NCI-H2196 (cell line): ENCODE data around the gene DONSON.
A peak's percentile ranks its signal among the peaks of the same experiment; 100 is the strongest.
"Not testable (repeated sequence)": the region's sequence is repeated elsewhere in the genome, so short reads cannot be mapped to it uniquely, and the experiment has no call there.

Source experiments
- DNase-seq: peaks from one replicate; lab custom pipeline; 2025; ENCODE audit not compliant: unreplicated experiment; lab: John Stamatoyannopoulos, UW

DONSON gene, protein sequence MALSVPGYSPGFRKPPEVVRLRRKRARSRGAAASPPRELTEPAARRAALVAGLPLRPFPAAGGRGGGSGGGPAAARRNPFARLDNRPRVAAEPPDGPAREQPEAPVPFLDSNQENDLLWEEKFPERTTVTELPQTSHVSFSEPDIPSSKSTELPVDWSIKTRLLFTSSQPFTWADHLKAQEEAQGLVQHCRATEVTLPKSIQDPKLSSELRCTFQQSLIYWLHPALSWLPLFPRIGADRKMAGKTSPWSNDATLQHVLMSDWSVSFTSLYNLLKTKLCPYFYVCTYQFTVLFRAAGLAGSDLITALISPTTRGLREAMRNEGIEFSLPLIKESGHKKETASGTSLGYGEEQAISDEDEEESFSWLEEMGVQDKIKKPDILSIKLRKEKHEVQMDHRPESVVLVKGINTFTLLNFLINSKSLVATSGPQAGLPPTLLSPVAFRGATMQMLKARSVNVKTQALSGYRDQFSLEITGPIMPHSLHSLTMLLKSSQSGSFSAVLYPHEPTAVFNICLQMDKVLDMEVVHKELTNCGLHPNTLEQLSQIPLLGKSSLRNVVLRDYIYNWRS

DNA sequence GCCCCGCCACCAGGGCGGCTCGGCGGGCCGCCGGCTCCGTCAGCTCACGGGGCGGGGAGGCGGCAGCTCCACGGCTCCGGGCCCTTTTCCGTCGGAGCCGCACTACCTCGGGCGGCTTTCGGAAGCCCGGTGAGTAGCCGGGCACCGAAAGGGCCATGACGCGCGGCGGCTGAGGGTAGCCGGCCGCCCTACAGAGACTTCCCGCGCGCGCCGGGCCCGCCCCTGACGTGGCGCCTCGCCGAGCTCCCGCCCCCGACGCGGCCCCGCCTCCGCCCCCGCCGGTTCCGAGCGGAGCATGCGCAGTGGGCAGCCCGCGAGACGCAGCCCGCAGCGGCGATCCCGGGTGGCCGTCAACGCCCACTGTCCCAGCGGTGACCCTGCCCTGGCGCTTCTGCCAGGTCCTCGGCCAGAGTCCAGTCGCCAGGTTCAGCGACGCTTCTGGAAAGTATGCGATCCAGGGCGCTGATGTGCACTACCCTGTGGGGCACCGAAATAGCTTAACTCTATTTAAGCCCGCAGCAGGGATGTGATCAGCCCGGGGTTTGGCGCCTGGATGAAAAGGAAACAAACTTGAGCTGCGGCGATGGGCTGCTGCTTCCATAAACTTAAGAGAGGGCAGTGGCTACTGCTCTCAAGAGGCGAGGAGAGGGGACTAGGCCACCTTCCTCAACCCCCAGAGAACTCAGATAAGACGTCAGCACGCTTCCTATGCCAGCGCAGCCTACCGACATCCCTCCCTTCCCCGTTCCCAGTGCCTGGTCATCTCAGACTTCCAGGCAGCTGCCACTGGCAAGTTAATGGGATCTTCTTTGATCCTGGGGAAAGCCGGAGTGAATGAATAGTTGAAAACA, at the start of gene DONSON:
DONSON (minus strand) TSS at position 200 of the 851 bp plus-strand sequence; CDS start at position 157, 43 bp downstream.
- DNase-seq: peak; percentile 94

DNA sequence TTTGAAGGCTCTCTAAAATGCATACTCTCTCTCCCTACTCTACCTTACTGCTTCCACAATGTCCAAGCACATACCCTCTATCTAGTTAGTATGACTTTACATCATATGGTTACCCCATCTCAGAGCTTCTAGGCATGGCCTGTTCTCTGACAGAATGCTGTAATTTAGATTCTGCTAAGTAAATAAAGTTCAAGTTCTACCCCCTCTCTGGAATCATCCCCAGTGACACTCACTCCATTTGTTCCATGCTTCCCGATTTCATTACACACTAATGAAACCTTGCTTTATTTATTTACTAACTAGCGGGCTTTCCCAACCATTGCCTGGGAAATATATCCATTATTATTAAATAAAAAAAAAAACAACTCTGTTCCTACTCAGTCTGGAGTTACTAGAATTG, 45.8 kb upstream of the DONSON start:
- no peak for DNase-seq

DNA sequence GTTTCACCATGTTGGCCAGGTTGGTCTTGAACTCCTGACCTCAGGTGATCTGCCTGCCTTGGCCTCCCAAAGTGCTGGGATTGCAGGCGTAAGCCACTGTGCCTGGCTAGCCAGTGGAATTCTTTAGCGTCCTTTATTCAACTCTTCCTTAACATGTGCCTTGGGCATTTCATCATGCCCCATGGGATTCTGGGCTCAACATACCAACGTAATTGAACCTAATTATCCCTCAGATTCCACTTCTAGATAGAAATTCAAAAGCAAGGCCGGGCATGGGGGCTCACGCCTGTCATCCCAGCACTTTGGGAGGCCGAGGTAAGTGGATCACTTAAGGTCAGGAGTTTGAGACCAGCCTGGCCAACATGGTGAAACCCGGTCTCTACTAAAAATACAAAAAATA, 37.7 kb upstream of the DONSON start:
- DNase-seq: not testable (repeated sequence)

DNA sequence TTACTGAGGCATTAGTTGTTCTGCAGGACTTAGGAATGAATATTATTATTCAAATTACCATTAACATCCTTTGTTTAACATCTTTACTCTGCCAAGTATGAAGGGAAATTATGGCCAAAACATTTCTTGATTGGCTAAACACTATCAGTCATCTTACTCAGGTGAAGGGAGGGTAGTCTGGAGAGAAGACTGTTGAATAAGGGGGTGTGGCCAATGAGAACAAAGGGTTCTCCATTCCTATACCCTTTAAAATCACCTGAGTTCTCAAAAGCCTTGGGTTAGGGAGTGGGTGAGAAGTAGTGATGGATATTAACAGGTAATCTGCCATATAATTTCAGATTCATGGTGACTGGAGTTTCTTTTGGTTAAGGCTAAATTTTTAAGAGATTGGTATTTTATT, 33.8 kb upstream of the DONSON start:
- no peak for DNase-seq

DNA sequence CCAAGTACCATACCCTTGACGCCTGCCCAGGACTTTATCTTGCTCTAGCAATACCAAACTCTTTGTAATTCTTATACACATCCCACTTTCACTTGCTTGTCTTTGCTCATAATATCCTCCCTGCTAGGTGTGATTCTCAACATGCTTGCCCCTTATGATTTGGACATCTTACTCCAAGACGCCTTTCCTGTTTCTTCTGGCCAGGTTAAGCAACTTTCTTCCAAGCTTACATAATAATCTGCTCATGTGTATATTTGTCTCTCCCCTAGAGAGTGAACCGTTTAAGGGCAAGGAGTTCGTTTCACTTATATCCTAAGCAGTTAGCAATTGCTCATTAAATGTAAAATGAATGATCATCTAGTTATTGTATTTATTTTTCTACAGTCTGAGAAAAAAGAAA, 31.2 kb upstream of the DONSON start:
- DNase-seq: no peak

DNA sequence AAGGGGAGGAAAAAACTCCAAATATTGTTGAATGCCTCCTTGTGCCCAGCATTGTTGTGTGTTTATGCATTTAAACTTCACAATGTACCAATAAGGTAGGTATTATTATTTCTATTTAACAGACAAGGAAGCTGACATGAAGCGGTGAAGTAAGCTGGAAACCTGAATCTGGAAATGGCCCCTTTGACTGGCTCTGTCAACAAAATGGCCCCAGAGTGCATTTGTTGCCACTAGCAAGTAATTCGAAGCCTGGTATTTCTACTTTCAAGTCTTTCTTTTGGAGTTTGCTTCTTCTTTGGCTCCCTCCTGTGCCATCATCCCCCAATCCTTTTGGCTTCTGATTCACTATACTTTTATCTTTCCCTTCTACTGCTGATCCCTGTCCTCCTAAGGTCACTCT, 29.9 kb upstream of the DONSON start:
- no peak for DNase-seq

DNA sequence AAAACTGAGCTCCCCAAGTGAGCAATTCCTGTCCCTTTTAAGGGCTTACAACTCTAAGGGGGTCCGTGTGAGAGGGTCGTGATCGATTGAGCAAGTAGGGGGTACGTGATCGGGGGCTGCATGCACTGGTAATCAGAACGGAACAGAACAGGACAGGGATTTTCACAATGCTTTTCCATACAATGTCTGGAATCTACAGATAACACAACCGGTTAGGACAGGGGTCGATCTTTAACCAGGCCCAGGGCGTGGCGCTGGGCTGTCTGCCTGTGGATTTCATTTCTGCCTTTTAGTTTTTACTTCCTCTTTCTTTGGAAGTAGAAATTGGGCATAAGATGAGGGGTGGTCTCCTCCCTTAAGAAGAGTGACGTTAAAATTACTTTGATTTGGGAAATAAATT, 29.1 kb upstream of the DONSON start:
- DNase-seq: not testable (repeated sequence)

DNA sequence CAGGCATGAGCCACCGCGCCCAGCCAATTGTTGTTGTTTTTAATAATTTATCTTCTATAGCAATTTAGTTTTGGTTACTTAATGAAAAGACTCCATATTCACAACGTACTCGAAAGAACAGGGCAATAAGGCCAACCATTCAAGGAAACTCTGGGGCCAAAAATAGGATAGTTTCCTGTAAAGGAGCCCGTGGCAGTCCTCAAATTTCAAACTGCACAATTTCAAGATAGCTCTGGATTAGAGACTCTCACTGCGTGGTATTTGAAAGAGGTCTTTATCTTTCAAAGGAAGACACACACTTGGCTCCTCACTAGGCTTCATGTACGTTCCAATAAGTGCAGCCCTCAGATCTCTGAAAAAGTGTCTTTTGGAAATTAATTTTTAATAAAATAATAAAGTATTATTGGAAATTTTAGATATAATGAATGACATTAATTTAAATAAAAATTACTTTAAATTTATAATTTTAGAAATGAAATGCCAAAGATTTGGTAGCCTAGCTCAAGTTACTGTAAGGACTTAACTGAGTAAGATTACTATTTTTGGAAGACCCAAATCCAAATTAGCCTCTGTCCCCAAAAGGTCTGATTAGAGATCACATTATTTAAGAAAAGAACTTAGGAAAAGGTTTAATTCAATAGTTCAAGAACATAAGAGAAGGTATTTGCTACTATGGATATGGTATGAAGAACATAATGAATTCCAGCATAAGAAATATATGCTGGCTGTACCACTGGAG, 22.7 kb upstream of the DONSON start:
- DNase-seq: no peak

DNA sequence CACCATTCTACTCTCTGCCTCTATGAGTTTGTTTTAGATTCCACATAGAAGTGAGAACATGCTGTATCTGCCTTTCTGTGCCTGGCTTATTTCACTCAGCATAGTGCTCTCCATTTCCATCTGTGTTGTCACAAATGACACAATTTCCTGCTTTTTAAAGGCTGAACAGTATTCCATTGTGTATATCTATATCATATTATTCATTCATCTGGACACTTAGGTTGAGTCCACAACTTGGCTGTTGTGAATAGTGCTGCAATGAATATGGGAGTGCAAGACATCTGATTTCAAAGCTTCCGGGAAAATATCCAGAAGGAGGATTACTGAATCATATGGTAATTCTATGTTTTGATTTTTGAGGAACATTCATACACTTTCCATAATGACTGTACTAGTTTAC, 20.1 kb upstream of the DONSON start:
- DNase-seq: no peak

DNA sequence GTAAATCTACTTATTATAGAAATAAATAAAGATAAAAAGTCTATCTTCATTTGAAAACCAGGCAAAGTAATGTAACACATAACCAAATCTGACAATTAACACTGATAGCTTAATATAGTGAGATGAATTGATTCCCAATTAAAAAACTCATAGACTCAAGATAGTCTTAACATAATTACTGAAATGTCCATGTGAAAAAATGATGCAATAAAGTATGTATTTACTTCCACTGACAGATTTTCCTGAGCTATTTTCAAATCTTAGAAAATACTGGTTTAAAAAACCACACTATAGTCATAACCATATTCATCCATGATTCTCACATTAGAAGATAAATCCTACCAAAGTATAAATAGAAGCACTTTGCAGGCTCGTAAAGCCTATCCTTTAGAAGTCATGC, 9.6 kb upstream of the DONSON start:
- DNase-seq: no peak

DNA sequence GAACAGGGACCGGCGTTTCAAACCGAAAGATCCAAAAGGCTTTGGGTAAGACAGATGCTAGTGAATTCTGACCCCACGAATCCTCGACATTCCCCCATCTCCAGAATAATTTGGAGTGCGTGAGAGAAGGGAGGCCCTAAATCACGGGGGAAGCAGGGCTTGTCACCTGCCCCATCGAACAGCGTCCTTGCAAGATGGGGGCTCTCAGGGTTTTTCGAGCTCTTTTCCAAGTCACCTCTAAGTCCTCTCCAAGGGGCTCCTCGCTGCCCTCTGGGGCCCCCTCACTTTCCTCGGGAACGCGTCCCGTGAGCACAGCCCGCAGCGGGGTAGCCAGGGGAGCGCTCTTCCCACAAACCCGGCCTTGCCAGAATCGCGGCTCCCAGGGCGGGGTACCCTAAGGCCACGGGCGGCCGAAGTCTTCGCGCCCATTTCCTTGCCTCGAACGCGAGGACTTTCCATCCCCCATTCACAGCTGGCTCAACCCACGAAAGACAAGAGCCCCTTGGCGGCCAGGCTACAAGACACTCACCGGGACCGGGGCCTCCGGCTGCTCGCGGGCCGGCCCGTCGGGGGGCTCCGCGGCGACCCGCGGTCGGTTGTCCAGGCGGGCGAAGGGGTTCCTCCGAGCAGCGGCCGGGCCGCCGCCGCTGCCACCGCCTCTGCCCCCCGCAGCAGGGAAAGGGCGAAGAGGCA, 546 bp downstream of the DONSON start:
- peak; percentile 20 for DNase-seq

DNA sequence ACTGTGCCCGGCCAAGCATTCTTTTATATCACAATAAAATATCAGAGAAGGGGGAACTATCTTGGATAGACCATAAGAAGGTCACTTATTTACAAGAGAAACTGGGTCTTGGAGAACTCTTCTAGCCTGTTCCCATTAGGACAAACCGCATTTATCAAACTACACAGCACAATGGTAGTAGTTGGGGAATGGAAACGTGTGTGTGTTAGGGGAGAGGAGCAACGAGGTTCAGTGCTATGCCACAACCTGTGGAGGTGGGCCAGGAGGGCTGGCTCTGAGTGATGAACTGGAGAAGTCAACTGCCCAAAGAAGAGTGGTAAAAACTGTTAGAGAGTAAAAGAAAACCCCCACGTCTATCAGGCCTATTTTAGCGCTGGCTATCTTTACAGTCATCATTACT, 1.6 kb downstream of the DONSON start:
- no peak for DNase-seq

DNA sequence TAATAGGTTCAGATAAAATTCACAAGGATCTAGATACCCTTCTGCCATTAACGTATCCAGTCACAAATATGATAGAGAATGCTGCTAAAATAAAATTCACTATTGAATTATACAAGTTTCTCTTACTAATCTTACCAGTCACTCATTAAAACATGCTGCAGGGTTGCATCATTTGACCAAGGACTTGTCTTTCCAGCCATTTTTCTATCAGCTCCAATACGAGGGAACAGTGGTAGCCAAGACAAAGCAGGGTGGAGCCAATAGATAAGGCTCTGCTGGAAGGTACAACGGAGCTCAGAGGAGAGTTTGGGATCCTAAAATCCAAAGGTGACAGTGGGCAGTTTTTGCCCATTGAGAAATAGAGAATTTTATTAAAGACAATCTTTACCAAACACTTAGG, 4.0 kb downstream of the DONSON start:
- DNase-seq: no peak

DNA sequence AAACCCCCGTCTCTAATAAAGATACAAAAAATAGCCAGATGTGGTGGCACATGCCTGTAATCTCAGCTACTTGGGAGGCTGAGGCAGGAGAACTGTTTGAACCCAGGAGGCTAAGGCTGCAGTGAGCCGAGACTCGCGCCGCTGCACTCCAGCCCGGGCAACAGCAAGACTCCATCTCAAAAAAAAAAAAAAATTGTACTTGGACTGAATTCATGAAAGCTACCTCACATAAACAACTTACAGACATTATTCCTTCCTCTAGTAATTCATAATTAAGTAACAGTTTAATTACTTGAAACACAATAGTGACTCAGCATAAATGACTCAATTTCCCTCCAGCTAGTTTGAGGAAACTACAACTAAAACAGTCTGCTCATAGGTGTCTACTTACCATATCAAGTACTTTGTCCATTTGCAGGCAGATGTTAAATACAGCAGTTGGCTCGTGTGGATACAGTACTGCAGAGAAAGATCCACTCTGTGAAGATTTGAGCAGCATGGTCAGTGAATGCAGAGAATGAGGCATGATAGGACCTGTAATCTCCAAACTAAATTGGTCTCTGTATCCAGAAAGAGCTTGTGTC, 9.4 kb downstream of the DONSON start:
- DNase-seq: no peak

DNA sequence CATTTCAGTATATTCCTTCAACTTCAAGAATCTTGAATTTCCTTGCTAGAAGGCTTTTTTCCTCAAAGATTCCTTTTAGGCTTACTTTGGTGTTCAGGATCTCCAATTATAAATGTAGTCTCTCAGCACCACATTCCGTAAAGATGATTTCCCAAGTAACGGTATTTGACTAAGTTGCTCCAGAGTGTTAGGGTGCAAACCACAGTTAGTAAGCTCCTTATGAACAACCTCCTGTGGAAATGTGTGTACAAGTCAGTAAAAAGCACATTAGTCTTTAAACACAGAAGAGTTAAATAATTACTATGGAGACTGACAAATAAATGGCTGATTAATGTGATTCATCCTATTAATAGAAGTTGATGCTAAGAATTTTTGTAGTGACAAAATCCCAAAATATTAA, 10.3 kb downstream of the DONSON start:
- DNase-seq: no peak

DNA sequence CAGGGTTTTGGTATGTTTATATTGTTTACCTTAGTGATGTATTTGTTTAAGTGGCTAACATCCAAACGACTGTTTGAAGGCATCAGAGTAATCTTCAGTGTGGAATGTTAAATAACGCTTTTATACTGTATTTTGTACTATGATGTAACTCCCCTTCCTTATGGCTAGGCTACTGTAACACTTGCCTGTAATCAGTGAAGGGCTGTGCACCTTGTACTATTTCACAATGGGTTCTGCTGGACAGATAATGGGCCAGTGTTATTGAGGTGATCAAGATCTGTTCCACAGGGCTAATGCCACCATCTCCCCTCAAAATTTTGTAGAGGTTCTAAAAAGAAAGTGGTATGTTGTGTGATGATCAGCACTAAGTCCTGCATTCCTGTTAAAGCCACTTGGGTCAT, 11.7 kb downstream of the DONSON start:
- not testable (repeated sequence) for DNase-seq

DNA sequence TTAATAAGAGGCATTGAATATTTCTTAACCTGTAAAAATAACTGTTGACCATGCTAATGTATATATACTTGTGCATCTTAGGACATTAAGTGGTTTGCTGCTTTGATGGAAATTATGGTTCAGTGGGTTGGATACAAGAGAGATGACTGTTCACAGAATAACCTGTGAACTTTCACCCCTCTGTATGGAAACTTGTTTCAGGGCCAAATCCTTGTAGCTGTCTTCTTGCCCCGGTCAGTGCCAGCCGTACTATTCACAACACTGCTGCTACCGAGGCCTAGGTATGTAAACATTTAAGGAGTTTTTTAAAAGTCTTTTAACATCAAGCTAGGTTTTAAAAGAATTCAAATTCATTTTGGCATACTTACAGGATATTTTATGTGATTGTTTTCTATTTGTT, 16.1 kb downstream of the DONSON start:
- no peak for DNase-seq

DNA sequence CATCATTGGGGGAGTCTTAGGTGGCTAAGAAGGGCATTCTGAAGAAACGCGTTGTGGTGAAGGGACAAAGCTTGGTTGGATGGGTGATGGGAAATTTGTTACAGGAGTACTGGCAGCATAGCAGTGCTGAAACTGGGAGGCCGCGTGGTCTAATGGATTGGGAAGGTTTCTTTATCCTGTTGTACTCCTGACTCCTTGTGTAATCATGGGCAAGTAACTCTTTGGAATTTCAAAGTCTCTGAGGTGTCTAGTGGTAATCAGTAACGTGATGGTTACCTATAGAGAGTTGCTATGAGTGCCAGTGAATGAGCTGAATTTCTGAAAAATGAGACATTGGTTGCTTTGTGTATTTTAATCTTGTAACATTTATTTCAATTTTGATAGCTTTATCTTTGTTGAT, 18.5 kb downstream of the DONSON start:
- DNase-seq: no peak

DNA sequence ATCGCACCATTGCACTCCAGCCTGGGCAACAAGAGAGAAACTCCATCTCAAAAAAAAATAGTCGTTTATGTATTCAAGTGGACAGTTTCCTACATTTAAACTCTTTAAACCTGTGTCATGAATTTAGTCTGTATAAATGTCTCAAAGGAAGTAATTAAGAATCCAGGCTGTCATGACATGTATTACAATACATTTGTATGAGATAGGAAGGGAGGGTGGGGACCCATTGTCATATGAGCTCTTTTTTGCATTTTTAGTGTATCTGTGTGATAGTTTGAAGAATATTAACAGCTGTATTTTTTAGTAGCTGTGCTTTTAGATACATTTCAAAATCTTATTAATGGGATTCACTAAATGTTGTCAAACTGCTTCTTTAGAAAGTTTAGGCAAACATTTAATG, 20.0 kb downstream of the DONSON start:
- no peak for DNase-seq

DNA sequence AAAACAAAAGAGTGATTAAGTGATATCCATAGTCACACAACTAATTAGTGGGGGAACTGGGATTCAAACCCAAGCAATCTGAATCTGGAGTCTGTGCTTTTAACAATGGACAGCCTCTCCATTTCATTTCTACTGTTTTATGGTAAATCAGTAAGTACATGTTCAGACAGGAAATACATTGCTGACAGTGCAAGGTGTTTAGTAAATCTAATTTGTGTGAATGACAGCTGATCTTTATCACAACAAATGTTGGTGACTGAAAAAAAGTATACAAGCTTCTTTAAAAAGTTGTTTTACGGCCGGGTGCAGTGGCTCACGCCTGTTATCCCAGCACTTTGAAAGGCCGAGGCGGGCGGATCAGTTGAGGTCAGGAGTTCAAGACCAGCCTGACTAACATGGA, 20.6 kb downstream of the DONSON start:
- no peak for DNase-seq
